K562 (cell line): Measurements from ENCODE around the gene RHPN2.

Experiments
- BRF2 ChIP-seq: IDR thresholded peaks from 3 replicates; pipeline ENCODE4 v1.6.1; 2011; ENCODE audit warnings: borderline replicate concordance, mild to moderate bottlenecking; ENCODE audit not compliant: insufficient read length, insufficient read depth
- CTCF ChIP-seq, 3 experiments: IDR thresholded peaks in 2 of 3; conservative IDR thresholded peaks in 1 of 3; 2 replicates each; pipeline ENCODE4 v1.5.1; 2011 to 2012; ENCODE audit warnings: low read length in 3 of 3, mild to moderate bottlenecking in 3 of 3, control low read depth in 2 of 3, improper control_type of control experiment in 1 of 3, inconsistent platforms in 1 of 3, low read depth in 1 of 3, mixed read lengths in 1 of 3, moderate library complexity in 1 of 3; ENCODE audit not compliant: insufficient read depth in 2 of 3
- CUX1 ChIP-seq: fragments of 200-800 bp; sonication (Bioruptor generic); IDR thresholded peaks from 2 replicates; pipeline ENCODE4 v1.6.1; 2016; ENCODE audit warnings: missing genetic modification characterization, missing compliant biosample characterization
- GABPB1 ChIP-seq: sonication (generic); formaldehyde crosslinking; IDR thresholded peaks from 2 replicates; pipeline ENCODE4 v1.8.0; 2022; ENCODE audit warnings: mild to moderate bottlenecking, missing genetic modification reagents
- HIVEP1 ChIP-seq: fragments of 250-450 bp; sonication (Bioruptor Pico); IDR thresholded peaks from 2 replicates; pipeline ENCODE4 v1.4.0; 2020; ENCODE audit warnings: mild to moderate bottlenecking
- KLF6 ChIP-seq: fragments of 250-450 bp; sonication (Bioruptor Pico); IDR thresholded peaks from 2 replicates; pipeline ENCODE4 v1.4.0; 2020; ENCODE audit warnings: mild to moderate bottlenecking, moderate library complexity, borderline replicate concordance
- RFX5 ChIP-seq: IDR thresholded peaks from 2 replicates; pipeline ENCODE4 v1.6.1; 2011; ENCODE audit warnings: low read depth, mild to moderate bottlenecking, improper control_type of control experiment, low read length
- ZBTB2 ChIP-seq: fragments of 450-650 bp; IDR thresholded peaks from 2 replicates; pipeline ENCODE4 v1.6.1; 2016; ENCODE audit warnings: antibody characterized with exemption
- ZBTB5 ChIP-seq: fragments of 450-650 bp; IDR thresholded peaks from 2 replicates; pipeline ENCODE4 v1.6.1; 2017; ENCODE audit warnings: antibody characterized with exemption
- TF ChIP-seq, protein P1 (sequence below), 3 experiments: fragments of 200-800 bp in 1 of 3; sonication (Bioruptor generic) in 1 of 3; sonication (generic) in 1 of 3; formaldehyde crosslinking in 1 of 3; IDR thresholded peaks; 2 replicates each; pipeline versions ENCODE4 v1.6.1 to v1.8.0; 2016 to 2022; ENCODE audit warnings: mild to moderate bottlenecking in 2 of 3, missing compliant biosample characterization in 2 of 3, missing genetic modification characterization in 2 of 3, missing genetic modification reagents in 1 of 3

- TF ChIP-seq HIVEP1 (CRISPR knock-in tag) (no peak), BRF2 (no peak), CUX1 (CRISPR knock-in tag) (no peak), ZBTB5 (no peak), GABPB1 (CRISPR knock-in tag) (no peak), RFX5 (no peak), ZBTB2 (no peak), CTCF (IDR thresholded peaks at IDR 0.05 in 2 of 3, conservative IDR thresholded peaks at IDR 0.05 in 1 of 3; ENCODE audit: insufficient read depth in 2 of 3, low read depth in 1 of 3, low read length in 3 of 3) (no peak), KLF6 (CRISPR knock-in tag) (no peak)
- TF ChIP-seq, protein P1, sequence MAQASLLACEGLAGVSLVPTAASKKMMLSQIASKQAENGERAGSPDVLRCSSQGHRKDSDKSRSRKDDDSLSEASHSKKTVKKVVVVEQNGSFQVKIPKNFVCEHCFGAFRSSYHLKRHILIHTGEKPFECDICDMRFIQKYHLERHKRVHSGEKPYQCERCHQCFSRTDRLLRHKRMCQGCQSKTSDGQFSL (CRISPR knock-in tag; IDR thresholded peaks at IDR 0.05): no peak
- TF ChIP-seq, protein P1 (tag; IDR thresholded peaks at IDR 0.05): no peak
Observed at GRCh38 chr19:33052352-33052972, 12.2 kb downstream of the RHPN2 start.
